Measurements from ENCODE around the gene UXT. TPM values are rescaled to one million over a fixed set of nuclear protein-coding genes. Genes with fewer than 3 reads are reported as not detected.

Gene UXT
- total RNA-seq, 2 experiments from 2014 or later: 171 to 284 TPM

DNA sequence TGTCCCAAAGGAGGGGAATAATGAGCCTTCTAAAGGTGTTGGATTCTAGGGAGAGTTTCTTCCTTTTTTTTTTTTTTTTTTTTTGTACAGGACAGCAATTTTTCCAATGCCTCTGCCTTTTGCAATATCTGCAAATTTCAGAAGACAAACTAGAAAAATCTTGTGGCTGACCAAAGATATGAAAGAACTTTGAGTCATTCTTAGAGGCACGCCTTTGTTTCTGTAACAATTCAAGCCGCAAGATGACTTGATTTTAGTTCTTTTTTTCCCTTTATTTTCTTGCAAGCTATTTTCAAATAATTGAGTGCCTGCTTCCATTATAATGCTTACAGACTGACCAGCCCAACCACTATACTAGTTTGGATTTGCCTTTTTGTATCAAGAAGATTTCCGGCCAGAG, 47.6 kb upstream of the UXT start:
- ChIA-PET CTCF (ENCODE audit: unreplicated experiment) (no interaction called here), POLR2A (no interaction called here)
- DNase-seq (ENCODE audit: low spot score): no peak
- Histone ChIP-seq H3K27ac (ENCODE audit: low read depth, low read length, poor library complexity, severe bottlenecking) (no peak overlapping the region), H3K36me3 (ENCODE audit: insufficient read depth, low read length) (no peaks in the 10 kb centered on the region), H3K79me2 (ENCODE audit: insufficient read depth, low read depth, low read length) (no peaks in the 10 kb centered on the region), H3K9me2 (ENCODE audit: insufficient read depth, low read length) (no peaks in the 10 kb centered on the region), H3K4me3 (ENCODE audit: low read depth, low read length, poor library complexity, severe bottlenecking) (no peak overlapping the region), H2AFZ (ENCODE audit: low read length) (no peak overlapping the region), H3K4me1 (ENCODE audit: insufficient read depth, low read length, poor library complexity, severe bottlenecking) (no peaks in the 10 kb centered on the region), H3K4me2 (ENCODE audit: low read length) (no peak overlapping the region), H3K9me3 (ENCODE audit: low read length) (no peaks in the 10 kb centered on the region), H4K20me1 (ENCODE audit: insufficient read depth, low read length) (no peaks in the 10 kb centered on the region)
- intact Hi-C loops (cut with micrococcal nuclease; ENCODE audit: unreplicated experiment): no loop called here
- BruUV-seq (replicated peaks): no TSS peak
- TF ChIP-seq EZH2phosphoT487 (IDR thresholded peaks at IDR 0.05; ENCODE audit: borderline replicate concordance, low read depth, low read length) (no peak), CTCF (conservative IDR thresholded peaks at IDR 0.05; ENCODE audit: low read length) (no peak)

DNA sequence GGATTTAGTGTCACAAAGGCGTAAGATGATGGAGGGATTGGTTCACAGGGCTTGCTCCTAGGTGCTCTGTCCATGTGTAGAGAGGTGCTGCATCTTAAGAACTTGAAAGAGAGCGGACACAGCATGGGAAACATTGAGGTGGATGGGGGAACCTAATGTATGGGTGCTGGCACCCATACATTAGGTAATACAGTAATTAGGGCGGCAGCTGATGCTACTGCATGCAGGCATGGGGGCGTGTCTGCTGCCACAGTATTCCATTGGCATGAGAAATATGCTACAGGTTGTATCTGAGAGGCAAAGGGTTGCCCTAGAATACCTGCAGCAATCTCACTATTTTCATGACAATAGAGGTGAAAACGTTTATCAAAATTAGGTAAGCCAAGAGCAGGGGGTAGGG, 45.8 kb upstream of the UXT start:
- TF ChIP-seq CTCF (conservative IDR thresholded peaks at IDR 0.05; ENCODE audit: low read length) (no peak), EZH2phosphoT487 (IDR thresholded peaks at IDR 0.05; ENCODE audit: borderline replicate concordance, low read depth, low read length) (no peak)
- no peaks in the 10 kb centered on the region for H3K36me3 ChIP-seq (ENCODE audit: insufficient read depth, low read length)
- H3K79me2 ChIP-seq (ENCODE audit: insufficient read depth, low read depth, low read length): no peaks in the 10 kb centered on the region
- no peaks in the 10 kb centered on the region for H3K4me1 ChIP-seq (ENCODE audit: insufficient read depth, low read length, poor library complexity, severe bottlenecking)
- H4K20me1 ChIP-seq (ENCODE audit: insufficient read depth, low read length): no peaks in the 10 kb centered on the region
- H3K9me3 ChIP-seq (ENCODE audit: low read length): no peaks in the 10 kb centered on the region
- H3K4me3 ChIP-seq (ENCODE audit: low read depth, low read length, poor library complexity, severe bottlenecking): no peak overlapping the region
- H2AFZ ChIP-seq (ENCODE audit: low read length): no peak overlapping the region
- DNase-seq (ENCODE audit: low spot score): no peak
- no TSS peak for BruUV-seq (replicated peaks)
- no peaks in the 10 kb centered on the region for H3K9me2 ChIP-seq (ENCODE audit: insufficient read depth, low read length)
- no peak overlapping the region for H3K27ac ChIP-seq (ENCODE audit: low read depth, low read length, poor library complexity, severe bottlenecking)
- intact Hi-C loops (cut with micrococcal nuclease; ENCODE audit: unreplicated experiment): no loop called here
- POLR2A ChIA-PET: no interaction called here
- CTCF ChIA-PET (ENCODE audit: unreplicated experiment): no interaction called here
- no peak overlapping the region for H3K4me2 ChIP-seq (ENCODE audit: low read length)

DNA sequence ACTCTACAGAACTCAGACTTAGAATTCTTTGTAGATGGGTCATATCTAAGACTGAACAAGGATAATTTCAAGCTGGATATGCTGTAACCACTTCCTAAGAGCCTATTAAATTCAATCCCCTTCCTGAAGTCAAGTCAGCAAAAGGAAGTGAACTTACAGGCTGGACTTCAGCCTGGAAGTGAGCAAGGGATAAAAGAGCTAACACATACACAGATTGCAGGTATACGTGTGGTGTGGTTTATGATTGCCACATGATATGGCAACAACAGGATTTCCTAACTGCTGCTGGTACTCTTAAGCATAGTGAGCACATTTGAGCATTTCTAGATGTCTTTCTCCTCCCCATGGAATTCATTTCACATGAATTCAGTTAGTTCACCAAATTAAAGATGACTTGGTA, 38.2 kb upstream of the UXT start:
- POLR2A ChIA-PET: no interaction called here
- intact Hi-C loops (cut with micrococcal nuclease; ENCODE audit: unreplicated experiment): no loop called here
- no peak overlapping the region for H2AFZ ChIP-seq (ENCODE audit: low read length)

More for the DNA sequence above, 38.2 kb upstream of the UXT start:
- Histone ChIP-seq H3K79me2 (ENCODE audit: insufficient read depth, low read depth, low read length) (no peaks in the 10 kb centered on the region), H3K9me2 (ENCODE audit: insufficient read depth, low read length) (no peaks in the 10 kb centered on the region), H3K9me3 (ENCODE audit: low read length) (no peaks in the 10 kb centered on the region), H4K20me1 (ENCODE audit: insufficient read depth, low read length) (no peaks in the 10 kb centered on the region), H3K4me3 (ENCODE audit: low read depth, low read length, poor library complexity, severe bottlenecking) (no peak overlapping the region), H3K36me3 (ENCODE audit: insufficient read depth, low read length) (no peaks in the 10 kb centered on the region), H3K4me2 (ENCODE audit: low read length) (no peak overlapping the region), H3K27ac (ENCODE audit: low read depth, low read length, poor library complexity, severe bottlenecking) (no peak overlapping the region), H3K4me1 (ENCODE audit: insufficient read depth, low read length, poor library complexity, severe bottlenecking) (no peaks in the 10 kb centered on the region)
- no peak for TF ChIP-seq CTCF (conservative IDR thresholded peaks at IDR 0.05; ENCODE audit: low read length)
- TF ChIP-seq EZH2phosphoT487 (IDR thresholded peaks at IDR 0.05; ENCODE audit: borderline replicate concordance, low read depth, low read length): no peak
- no TSS peak for BruUV-seq (replicated peaks)
- no peak for DNase-seq (ENCODE audit: low spot score)
- CTCF ChIA-PET (ENCODE audit: unreplicated experiment): no interaction called here

All from OCI-LY7 (cell line).